Esophagus muscularis mucosa (tissue), 4 donors: ENCODE results near the gene FAM118B. TPM values are rescaled to one million over a fixed set of nuclear protein-coding genes. Genes with fewer than 3 reads are reported as not detected.

ENCODE experiments used
- DNase-seq: peaks from one replicate; pipeline ENCODE4 v3.0.0-alpha.2; 2017; ENCODE audit errors: extremely low spot score
- H3K27ac ChIP-seq, 4 donors: fragments of 200-600 bp; sonication (generic); replicated peaks in 1 of 4; 1 replicate in 3 of 4; 2 replicates in 1 of 4; pipeline ENCODE4 v1.5.1; 2016 to 2019; ENCODE audit warnings: mild to moderate bottlenecking in 1 of 4
- H3K27me3 ChIP-seq, 4 donors: fragments of 200-600 bp; sonication (generic); one replicate each; pipeline versions ENCODE4 v1.5.1 to v1.6.0; 2016 to 2019
- H3K36me3 ChIP-seq, 4 donors: fragments of 200-600 bp; sonication (generic); one replicate each; pipeline ENCODE4 v1.5.1; 2016 to 2019
- H3K4me1 ChIP-seq, 4 donors: fragments of 200-600 bp; sonication (generic); one replicate each; pipeline ENCODE4 v1.5.1; 2016 to 2019
- H3K4me3 ChIP-seq, 4 donors: fragments of 200-600 bp; sonication (generic); 1 replicate in 2 of 4; 2 replicates in 2 of 4; pipeline ENCODE4 v1.5.1; 2016 to 2019; ENCODE audit warnings: mild to moderate bottlenecking in 4 of 4, moderate library complexity in 1 of 4
- H3K9me3 ChIP-seq, 4 donors: fragments of 200-600 bp; sonication (generic); 1 replicate in 3 of 4; 2 replicates in 1 of 4; pipeline ENCODE4 v1.5.1; 2016 to 2019
- EP300 ChIP-seq: sonication (generic); formaldehyde crosslinking; IDR thresholded peaks from one replicate; pipeline ENCODE4 v1.6.1; 2017; ENCODE audit warnings: antibody characterized with exemption
- POLR2A ChIP-seq: fragments of 450-650 bp; IDR thresholded peaks from one replicate; pipeline ENCODE4 v1.6.1; 2017; ENCODE audit warnings: antibody characterized with exemption, moderate library complexity, mild to moderate bottlenecking, low read depth
- POLR2AphosphoS5 ChIP-seq, 2 donors: sonication (generic); formaldehyde crosslinking; IDR thresholded peaks; one replicate each; pipeline ENCODE4 v1.6.1; 2017; ENCODE audit warnings: antibody characterized with exemption in 2 of 2
- WGBS: methylation state at CpG from one replicate; pipeline ENCODE4 v1.1.5; 2018; 5-methylcytosine and 5-hydroxymethylcytosine counted together
- intact Hi-C: fragments of 100-400 bp; cut with DNase I; formaldehyde crosslinking; loops from one replicate; pipeline ENCODE4 v1.15.1; 2023
- total RNA-seq, 4 donors: library from RNA; depleted of rRNA; stranded (reverse); fragments of >200 nt; gene quantifications; one replicate each; pipeline versions ENCODE4 v1.1.0 to v1.2.1, GENCODE V29; 2016
- TF ChIP-seq, protein P1 (sequence below), 3 experiments: fragments of 200-600 bp in 2 of 3; fragments of 450-650 bp in 1 of 3; sonication (generic) in 2 of 3; IDR thresholded peaks; one replicate each; pipeline ENCODE4 v1.5.1; 2017 to 2019; ENCODE audit warnings: antibody characterized with exemption in 3 of 3, mild to moderate bottlenecking in 2 of 3, moderate library complexity in 1 of 3

The FAM118B gene
- total RNA-seq, 4 donors from 2014 or later = 14.1 to 22.8 (median 17.9) TPM

DNA sequence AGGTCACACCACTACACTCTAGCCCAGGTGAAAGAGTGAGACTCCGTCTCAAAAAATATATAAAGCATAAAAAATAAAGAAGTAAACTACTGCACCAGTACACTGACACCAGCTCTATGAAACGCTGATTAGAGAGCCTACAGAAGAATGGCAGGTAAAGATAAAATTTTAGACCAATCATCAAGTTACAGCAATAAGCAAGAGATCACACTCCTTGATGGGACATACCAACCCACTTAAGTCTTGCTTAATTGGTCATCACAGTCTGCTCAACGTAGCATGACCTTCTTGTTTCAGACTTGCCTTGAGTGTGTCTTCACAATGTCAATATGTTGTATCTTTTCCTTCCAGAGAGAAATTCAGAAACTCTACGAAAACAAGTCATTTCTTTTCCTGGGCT, 44.6 kb downstream of the FAM118B start:
- intact Hi-C loops = no loop called here
- TF ChIP-seq, protein P1, sequence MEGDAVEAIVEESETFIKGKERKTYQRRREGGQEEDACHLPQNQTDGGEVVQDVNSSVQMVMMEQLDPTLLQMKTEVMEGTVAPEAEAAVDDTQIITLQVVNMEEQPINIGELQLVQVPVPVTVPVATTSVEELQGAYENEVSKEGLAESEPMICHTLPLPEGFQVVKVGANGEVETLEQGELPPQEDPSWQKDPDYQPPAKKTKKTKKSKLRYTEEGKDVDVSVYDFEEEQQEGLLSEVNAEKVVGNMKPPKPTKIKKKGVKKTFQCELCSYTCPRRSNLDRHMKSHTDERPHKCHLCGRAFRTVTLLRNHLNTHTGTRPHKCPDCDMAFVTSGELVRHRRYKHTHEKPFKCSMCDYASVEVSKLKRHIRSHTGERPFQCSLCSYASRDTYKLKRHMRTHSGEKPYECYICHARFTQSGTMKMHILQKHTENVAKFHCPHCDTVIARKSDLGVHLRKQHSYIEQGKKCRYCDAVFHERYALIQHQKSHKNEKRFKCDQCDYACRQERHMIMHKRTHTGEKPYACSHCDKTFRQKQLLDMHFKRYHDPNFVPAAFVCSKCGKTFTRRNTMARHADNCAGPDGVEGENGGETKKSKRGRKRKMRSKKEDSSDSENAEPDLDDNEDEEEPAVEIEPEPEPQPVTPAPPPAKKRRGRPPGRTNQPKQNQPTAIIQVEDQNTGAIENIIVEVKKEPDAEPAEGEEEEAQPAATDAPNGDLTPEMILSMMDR (IDR thresholded peaks at IDR 0.05) = no peak
- TF ChIP-seq POLR2AphosphoS5 (IDR thresholded peaks at IDR 0.05) (no peak), EP300 (no peak), POLR2A (no peak)
- 95% methylated on average over 4 of the region's 4 CpGs for WGBS
- no peak for DNase-seq
- H3K4me1 ChIP-seq = peaks cover 0 to 4% (median 0%) of the 10 kb centered on the region in 4 donors
- H3K27ac ChIP-seq = no peak overlapping the region
- no peaks in the 10 kb centered on the region for H3K27me3 ChIP-seq
- H3K9me3 ChIP-seq = no peaks in the 10 kb centered on the region
- H3K36me3 ChIP-seq = peaks cover 0 to 73% (median 40%) of the 10 kb centered on the region in 4 donors
- no peak overlapping the region for H3K4me3 ChIP-seq

DNA sequence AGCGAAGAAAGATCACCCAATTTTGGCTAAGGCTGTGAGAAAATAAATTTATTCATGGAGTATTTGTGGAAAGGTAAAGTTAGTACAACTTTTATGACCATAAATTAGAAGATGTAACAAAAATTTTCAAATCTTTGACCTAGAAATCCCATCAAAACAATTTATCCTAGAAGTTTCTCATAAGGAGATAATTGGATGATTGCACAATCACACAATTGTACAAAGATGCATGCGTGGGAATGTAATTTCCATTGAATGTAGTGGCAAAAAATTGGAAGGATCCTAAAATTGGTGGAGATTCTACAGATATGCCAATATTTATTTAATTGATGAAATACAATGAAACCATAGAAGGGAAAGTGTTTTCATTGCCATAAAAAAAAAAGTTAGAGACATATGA, 45.6 kb downstream of the FAM118B start:
- intact Hi-C loops = no loop called here
- Histone ChIP-seq H3K27me3 (no peaks in the 10 kb centered on the region), H3K36me3 (peaks cover 0 to 73% (median 47%) of the 10 kb centered on the region in 4 donors), H3K27ac (no peak overlapping the region), H3K4me1 (peaks cover 0 to 4% (median 0%) of the 10 kb centered on the region in 4 donors), H3K9me3 (no peaks in the 10 kb centered on the region), H3K4me3 (no peak overlapping the region)
- WGBS = 90% methylated on average over 2 of the region's 2 CpGs
- no peak for DNase-seq
- TF ChIP-seq EP300 = no peak
- TF ChIP-seq POLR2AphosphoS5 (IDR thresholded peaks at IDR 0.05) = no peak
- no peak for TF ChIP-seq POLR2A
- TF ChIP-seq, protein P1 (IDR thresholded peaks at IDR 0.05) = no peak

- no peak overlapping the region for H3K27ac ChIP-seq
- no peaks in the 10 kb centered on the region for H3K9me3 ChIP-seq
- 94% methylated on average over 2 of the region's 2 CpGs for WGBS
- no peak overlapping the region for H3K4me3 ChIP-seq
- H3K36me3 ChIP-seq = peaks cover 0 to 73% (median 54%) of the 10 kb centered on the region in 4 donors
- peaks cover 0 to 4% (median 0%) of the 10 kb centered on the region in 4 donors for H3K4me1 ChIP-seq
- no peaks in the 10 kb centered on the region for H3K27me3 ChIP-seq
- TF ChIP-seq, protein P1 (IDR thresholded peaks at IDR 0.05) = no peak
- no peak for TF ChIP-seq EP300
- TF ChIP-seq POLR2AphosphoS5 (IDR thresholded peaks at IDR 0.05) = no peak
- TF ChIP-seq POLR2A = no peak
- intact Hi-C loops = no loop called here
- no peak for DNase-seq
Measured at GRCh38 chr11:126257764-126258163, 46.2 kb downstream of the FAM118B start.

- peaks cover 42 to 78% (median 69%) of the 10 kb centered on the region in 4 donors for H3K36me3 ChIP-seq
- H3K4me3 ChIP-seq = no peak overlapping the region
- no peak for DNase-seq
- H3K27me3 ChIP-seq = no peaks in the 10 kb centered on the region
- intact Hi-C loops = no loop called here
- WGBS = 96% methylated on average over 6 of the region's 6 CpGs
- no peak overlapping the region for H3K27ac ChIP-seq
- H3K4me1 ChIP-seq = peaks cover 0 to 4% (median 3%) of the 10 kb centered on the region in 4 donors
- no peaks in the 10 kb centered on the region for H3K9me3 ChIP-seq
- no peak for TF ChIP-seq POLR2A
- TF ChIP-seq, protein P1 (IDR thresholded peaks at IDR 0.05) = no peak
- TF ChIP-seq POLR2AphosphoS5 (IDR thresholded peaks at IDR 0.05) = no peak
- TF ChIP-seq EP300 = no peak
Measured at GRCh38 chr11:126262216-126262615, 50.6 kb downstream of the FAM118B start.

- no peak overlapping the region for H3K27ac ChIP-seq
- peaks cover 42 to 70% (median 64%) of the 10 kb centered on the region in 4 donors for H3K36me3 ChIP-seq
- no peaks in the 10 kb centered on the region for H3K27me3 ChIP-seq
- no peak for DNase-seq
- no peak overlapping the region for H3K4me3 ChIP-seq
- WGBS = 88% methylated on average over 6 of the region's 6 CpGs
- peaks cover 9 to 15% (median 13%) of the 10 kb centered on the region in 4 donors for H3K4me1 ChIP-seq
- intact Hi-C loops = no loop called here
- TF ChIP-seq POLR2AphosphoS5 (IDR thresholded peaks at IDR 0.05) (no peak), EP300 (no peak), POLR2A (no peak)
- TF ChIP-seq, protein P1 (IDR thresholded peaks at IDR 0.05) = no peak
- no peaks in the 10 kb centered on the region for H3K9me3 ChIP-seq
Measured at GRCh38 chr11:126263489-126263888, 51.9 kb downstream of the FAM118B start.
